IPS DF 6.9 (cell line): Measurements from ENCODE around the gene PRKCE.

ENCODE experiments used
- DNase-seq: peaks from one replicate; pipeline ENCODE4 v3.0.0-alpha.2; 2013; ENCODE audit warnings: low read depth, low spot score
- H3K27ac ChIP-seq: one replicate; pipeline ENCODE4 v1.5.1; 2013; ENCODE audit warnings: low read length, control low read depth
- H3K27me3 ChIP-seq: 2 replicates; pipeline ENCODE4 v1.6.1; 2013; ENCODE audit warnings: mild to moderate bottlenecking, low read length; ENCODE audit not compliant: control insufficient read depth, insufficient read depth
- H3K36me3 ChIP-seq: 2 replicates; pipeline ENCODE4 v1.6.1; 2013; ENCODE audit warnings: low read length; ENCODE audit not compliant: control insufficient read depth, insufficient read depth
- H3K4me1 ChIP-seq: 2 replicates; pipeline ENCODE4 v1.6.1; 2013; ENCODE audit warnings: low read length; ENCODE audit not compliant: control insufficient read depth, insufficient read depth
- H3K4me3 ChIP-seq: 2 replicates; pipeline ENCODE4 v1.5.1; 2013; ENCODE audit warnings: mild to moderate bottlenecking, low read length
- H3K9me3 ChIP-seq: 2 replicates; pipeline ENCODE4 v1.6.1; 2013; ENCODE audit warnings: low read length, inconsistent platforms; ENCODE audit not compliant: control insufficient read depth, insufficient read depth
- WGBS: extraction: QIAGEN DNeasy Blood & Tissue Kit; methylation state at CpG from one replicate; pipeline ENCODE4 v1.1.7; 2013; ENCODE audit warnings: mixed read lengths, missing lambda C conversion rate; ENCODE audit not compliant: insufficient read length, insufficient coverage; 5-methylcytosine and 5-hydroxymethylcytosine counted together

The PRKCE gene

DNA sequence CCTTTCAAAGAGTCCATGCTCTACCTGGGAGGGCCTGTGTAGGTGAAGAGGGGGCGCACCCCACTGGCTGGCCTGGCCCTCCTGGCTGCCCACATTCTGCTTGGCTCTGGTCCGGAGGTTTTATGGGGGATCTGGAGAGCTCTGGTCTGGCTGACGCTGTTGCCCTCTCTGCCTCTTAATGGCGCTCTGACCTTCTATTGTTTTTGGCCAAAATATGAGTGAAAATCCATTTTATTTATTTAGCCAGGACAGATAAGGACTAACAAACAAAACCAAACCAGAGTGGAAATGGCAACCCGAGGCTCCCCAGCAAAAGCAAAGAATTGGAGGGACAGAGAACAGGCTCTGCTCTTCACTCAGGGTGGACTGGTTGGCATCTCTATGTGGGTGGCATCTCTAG, 45.7 kb downstream of the PRKCE start:
- H3K9me3 ChIP-seq: no peaks in the 10 kb centered on the region
- no peaks in the 10 kb centered on the region; the same call in 1 of the 2 replicates for H3K4me1 ChIP-seq
- H3K27me3 ChIP-seq: no peaks in the 10 kb centered on the region
- no peak for DNase-seq
- no peak overlapping the region for H3K4me3 ChIP-seq
- H3K27ac ChIP-seq: no peak overlapping the region
- WGBS: no CpG with 5 or more reads among the region's 5 CpGs
- no peaks in the 10 kb centered on the region for H3K36me3 ChIP-seq

DNA sequence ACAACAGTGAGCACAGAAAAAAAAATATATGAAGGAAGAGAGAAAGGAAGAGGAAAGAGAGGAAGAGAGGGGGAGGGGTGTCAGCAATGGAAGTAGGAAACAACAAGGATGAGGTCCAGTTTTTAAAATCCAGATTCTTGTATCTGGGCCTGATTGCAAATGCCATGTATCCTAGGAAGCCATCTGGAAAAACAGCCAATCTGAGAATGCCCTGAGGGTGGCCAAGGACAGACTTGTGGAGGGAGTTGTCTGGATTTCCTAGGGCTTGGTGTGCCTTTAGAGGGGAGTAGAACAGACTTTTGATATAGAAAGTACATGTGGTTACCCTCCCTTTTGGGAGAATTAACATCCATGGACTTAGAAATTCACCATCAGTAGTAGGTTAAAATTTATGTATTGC, 47.1 kb downstream of the PRKCE start:
- H3K27ac ChIP-seq: no peak overlapping the region
- DNase-seq: no peak
- H3K4me3 ChIP-seq: no peak overlapping the region
- no peaks in the 10 kb centered on the region for H3K9me3 ChIP-seq
- H3K27me3 ChIP-seq: no peaks in the 10 kb centered on the region
- H3K4me1 ChIP-seq: no peaks in the 10 kb centered on the region; the same call in 1 of the 2 replicates
- no peaks in the 10 kb centered on the region for H3K36me3 ChIP-seq

DNA sequence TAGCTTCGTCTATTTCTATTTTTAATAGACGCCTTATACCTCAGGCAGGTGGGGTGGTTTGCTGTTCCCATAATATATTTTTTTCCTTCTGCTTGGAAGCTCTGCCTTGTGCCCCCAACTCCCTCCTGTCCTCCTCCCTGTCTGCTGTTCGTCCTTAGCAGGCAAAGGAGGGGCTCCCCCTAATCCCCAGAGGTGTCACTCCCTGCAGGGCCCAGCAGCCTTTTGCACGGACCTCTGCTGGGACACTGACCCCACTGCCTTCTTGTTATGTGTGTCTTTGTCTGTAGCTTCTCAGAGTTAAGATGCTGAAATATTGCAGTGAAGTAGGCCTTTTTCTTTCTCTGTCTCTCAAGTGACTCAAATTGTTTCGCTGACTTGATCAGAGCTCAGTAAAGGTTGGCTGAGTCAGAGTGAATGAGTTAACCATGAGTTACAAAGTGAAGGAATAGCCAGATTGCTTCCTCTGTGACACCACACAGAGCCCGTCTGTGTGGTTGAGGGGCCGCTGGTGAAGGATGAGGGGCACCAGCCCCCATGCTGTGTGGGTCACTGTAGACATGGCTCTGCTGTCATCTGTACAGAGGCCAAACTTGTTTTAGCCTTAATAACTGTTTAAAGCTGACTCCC, 47.7 kb downstream of the PRKCE start:
- no CpG with 5 or more reads among the region's 7 CpGs for WGBS
- no peak overlapping the region for H3K4me3 ChIP-seq
- no peak for DNase-seq
- H3K36me3 ChIP-seq: no peaks in the 10 kb centered on the region
- H3K4me1 ChIP-seq: no peaks in the 10 kb centered on the region; the same call in 1 of the 2 replicates
- H3K27ac ChIP-seq: no peak overlapping the region
- H3K27me3 ChIP-seq: no peaks in the 10 kb centered on the region
- H3K9me3 ChIP-seq: no peaks in the 10 kb centered on the region

DNA sequence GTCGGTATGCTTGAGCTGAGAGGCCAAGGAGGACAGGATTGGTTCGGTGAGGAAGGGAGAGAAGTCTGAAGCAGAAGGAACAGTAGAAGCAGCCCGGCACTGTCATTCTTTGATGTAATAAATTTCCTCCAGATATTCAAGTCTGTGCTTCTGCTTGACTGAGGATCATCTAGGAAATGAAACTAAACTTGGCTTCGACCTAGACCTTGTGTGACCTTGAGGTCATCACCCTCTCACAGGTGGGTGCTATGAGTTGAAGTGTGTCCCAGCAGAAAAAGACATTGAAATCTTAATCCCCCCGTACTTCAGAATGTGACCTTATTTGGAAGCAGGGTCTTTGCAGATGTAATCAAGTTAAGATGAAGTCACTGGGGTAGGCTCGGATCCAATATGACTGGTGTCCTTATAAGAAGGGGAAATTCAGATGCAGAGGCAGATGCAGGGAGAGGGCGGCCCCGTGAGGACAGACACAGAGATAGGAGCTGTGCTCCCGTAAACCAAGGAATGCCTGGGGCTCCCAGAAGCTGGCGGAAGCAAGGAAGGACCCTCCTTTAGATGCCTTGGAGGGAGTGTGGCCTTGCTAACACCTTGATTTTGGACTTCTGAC, 49.0 kb downstream of the PRKCE start:
- H3K36me3 ChIP-seq: no peaks in the 10 kb centered on the region
- H3K27ac ChIP-seq: no peak overlapping the region
- WGBS: no CpG with 5 or more reads among the region's 10 CpGs

DNA sequence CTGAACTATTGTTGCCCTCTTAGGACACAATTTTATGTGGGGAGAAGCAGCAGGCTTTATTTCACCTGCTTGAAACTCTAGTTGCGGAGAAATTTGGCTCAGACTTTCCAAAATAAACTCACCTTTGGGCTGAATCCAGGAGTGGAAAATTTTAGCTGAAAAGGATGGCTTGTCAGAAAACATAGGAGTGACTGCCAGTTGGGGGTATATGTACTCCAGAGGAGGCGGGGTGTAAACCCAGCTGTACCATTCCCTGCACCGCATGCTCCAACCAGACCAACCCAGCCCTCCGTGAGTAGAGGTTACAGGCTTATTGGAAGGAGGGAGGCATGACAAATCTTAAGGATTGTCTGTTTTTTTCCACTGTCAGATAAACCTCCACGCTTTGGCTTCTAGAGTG, 53.8 kb downstream of the PRKCE start:
- H3K4me1 ChIP-seq: no peaks in the 10 kb centered on the region
- no CpG with 5 or more reads among the region's 5 CpGs for WGBS

More for the DNA sequence above, 49.0 kb downstream of the PRKCE start:
- Histone ChIP-seq H3K4me3 (no peak overlapping the region), H3K4me1 (no peaks in the 10 kb centered on the region; the same call in 1 of the 2 replicates), H3K27me3 (no peaks in the 10 kb centered on the region), H3K9me3 (no peaks in the 10 kb centered on the region)
- no peak for DNase-seq

DNA sequence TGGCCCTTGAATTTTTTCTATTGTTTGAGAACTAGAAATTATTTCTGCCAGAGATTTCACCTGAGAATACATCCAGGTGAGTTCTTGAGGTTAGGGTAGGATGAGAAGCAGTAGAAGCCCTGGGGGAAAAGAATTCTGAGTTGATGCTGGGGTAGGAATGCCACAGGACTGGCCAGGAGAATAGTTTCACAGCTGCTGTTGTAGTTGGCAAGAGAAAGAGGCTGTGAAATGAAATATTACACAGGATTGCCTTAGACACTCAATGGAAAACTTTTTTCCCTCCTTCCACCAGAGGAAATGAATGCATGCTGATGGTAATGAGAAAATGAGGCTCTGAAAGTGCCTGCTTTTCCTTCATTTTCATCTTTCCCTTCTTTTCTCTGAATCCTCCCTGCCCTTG, 54.6 kb downstream of the PRKCE start:
- Histone ChIP-seq H3K27me3 (no peaks in the 10 kb centered on the region), H3K27ac (no peak overlapping the region), H3K36me3 (no peaks in the 10 kb centered on the region), H3K4me3 (no peak overlapping the region), H3K4me1 (no peaks in the 10 kb centered on the region), H3K9me3 (no peaks in the 10 kb centered on the region)
- DNase-seq: no peak

More for the DNA sequence above, 53.8 kb downstream of the PRKCE start:
- no peaks in the 10 kb centered on the region for H3K9me3 ChIP-seq
- no peak overlapping the region for H3K27ac ChIP-seq
- DNase-seq: no peak
- H3K27me3 ChIP-seq: no peaks in the 10 kb centered on the region
- H3K36me3 ChIP-seq: no peaks in the 10 kb centered on the region
- H3K4me3 ChIP-seq: no peak overlapping the region

DNA sequence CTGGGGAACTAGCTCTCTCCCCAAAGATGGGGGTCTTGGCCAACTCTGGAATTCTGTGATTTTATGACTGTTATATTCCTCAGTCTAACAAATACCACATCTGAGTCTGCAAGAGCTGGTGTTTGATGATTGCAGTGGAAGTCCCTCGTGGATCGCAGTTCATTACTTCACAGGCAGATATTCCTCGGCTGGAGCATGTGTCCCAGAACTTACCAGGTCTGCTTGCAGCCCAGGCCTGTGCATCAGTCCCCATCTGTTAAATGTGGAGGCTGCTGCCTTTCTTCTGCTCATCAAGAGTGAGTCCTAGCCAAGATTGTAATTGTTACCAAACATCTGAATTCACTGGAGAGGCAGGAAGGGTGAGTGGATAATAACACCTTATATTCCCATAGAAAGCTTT, 55.5 kb downstream of the PRKCE start:
- WGBS: no CpG with 5 or more reads among the region's 3 CpGs
- H3K9me3 ChIP-seq: no peaks in the 10 kb centered on the region
- no peak for DNase-seq
- H3K4me3 ChIP-seq: no peak overlapping the region
- H3K4me1 ChIP-seq: no peaks in the 10 kb centered on the region
- H3K27ac ChIP-seq: no peak overlapping the region
- no peaks in the 10 kb centered on the region for H3K27me3 ChIP-seq
- no peaks in the 10 kb centered on the region for H3K36me3 ChIP-seq

DNA sequence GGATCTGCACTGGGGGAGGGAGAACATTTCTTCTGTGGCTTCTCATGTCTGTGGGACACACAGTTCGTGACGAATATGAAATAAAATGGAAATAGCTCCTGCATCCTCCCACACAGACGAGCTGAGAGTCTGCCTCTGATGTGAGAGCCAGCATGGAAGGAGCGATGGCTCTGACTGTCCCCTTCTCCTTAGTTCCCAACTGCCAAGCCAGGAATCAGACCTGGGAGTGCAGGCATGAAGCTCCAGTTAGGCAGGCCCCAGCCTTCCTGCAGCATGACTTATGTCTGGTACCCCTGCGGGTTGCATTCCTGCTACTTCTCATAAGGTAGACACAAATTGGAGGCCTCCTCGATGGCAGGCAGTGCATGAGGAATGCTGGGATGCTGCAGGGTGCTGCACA, 56.2 kb downstream of the PRKCE start:
- Histone ChIP-seq H3K27ac (no peak overlapping the region), H3K4me1 (no peaks in the 10 kb centered on the region), H3K27me3 (no peaks in the 10 kb centered on the region), H3K36me3 (no peaks in the 10 kb centered on the region), H3K4me3 (no peak overlapping the region), H3K9me3 (no peaks in the 10 kb centered on the region)
- DNase-seq: no peak
- WGBS: no CpG with 5 or more reads among the region's 6 CpGs

DNA sequence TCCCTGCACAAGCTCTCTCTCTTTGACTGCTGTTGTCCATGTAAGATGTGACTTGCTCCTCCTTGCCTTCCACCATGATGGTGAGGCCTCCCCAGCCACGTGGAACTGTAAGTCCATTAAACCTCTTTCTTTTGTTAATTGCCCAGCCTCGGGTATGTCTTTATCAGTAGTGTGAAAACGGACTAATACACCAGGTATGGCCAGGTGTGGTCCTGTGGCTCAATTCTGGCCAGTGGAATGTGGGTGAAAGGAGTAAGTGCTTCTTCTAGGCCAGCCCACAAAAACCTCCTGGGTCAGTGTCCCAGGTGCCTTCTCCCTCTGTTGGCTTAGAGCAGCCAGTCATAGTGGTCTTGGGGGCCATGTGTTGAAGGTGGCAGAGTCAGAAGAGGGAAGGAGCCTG, 57.0 kb downstream of the PRKCE start:
- no peaks in the 10 kb centered on the region for H3K36me3 ChIP-seq
- no peak for DNase-seq
- no peaks in the 10 kb centered on the region for H3K4me1 ChIP-seq
- H3K4me3 ChIP-seq: no peak overlapping the region
- H3K27ac ChIP-seq: no peak overlapping the region
- no peaks in the 10 kb centered on the region for H3K9me3 ChIP-seq
- no peaks in the 10 kb centered on the region for H3K27me3 ChIP-seq
- WGBS: no CpG with 5 or more reads among the region's 3 CpGs

DNA sequence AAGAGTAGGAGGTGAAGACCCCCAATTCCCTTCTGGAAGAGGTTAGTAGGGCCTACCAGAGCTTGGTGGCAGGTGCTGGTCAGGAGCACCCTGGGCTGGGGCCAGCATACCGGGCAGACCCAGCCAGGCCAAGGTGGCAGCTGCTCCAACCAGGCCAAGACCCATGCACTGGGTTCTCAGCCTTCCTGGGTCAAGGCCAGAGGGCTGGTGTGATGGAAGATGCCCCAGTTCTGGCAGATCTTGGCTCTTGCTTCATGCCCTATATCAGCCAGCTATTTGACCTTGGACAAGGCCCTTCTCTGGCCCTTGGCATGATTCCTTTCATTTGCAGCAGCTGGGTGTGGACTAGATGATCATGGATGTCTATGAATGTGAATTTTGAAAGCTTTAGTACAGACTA, 57.7 kb downstream of the PRKCE start:
- WGBS: no CpG with 5 or more reads among the region's 1 CpG
- no peak for DNase-seq
- no peak overlapping the region for H3K4me3 ChIP-seq
- no peak overlapping the region for H3K27ac ChIP-seq
- no peaks in the 10 kb centered on the region for H3K4me1 ChIP-seq
- H3K27me3 ChIP-seq: no peaks in the 10 kb centered on the region
- H3K9me3 ChIP-seq: no peaks in the 10 kb centered on the region
- H3K36me3 ChIP-seq: no peaks in the 10 kb centered on the region

DNA sequence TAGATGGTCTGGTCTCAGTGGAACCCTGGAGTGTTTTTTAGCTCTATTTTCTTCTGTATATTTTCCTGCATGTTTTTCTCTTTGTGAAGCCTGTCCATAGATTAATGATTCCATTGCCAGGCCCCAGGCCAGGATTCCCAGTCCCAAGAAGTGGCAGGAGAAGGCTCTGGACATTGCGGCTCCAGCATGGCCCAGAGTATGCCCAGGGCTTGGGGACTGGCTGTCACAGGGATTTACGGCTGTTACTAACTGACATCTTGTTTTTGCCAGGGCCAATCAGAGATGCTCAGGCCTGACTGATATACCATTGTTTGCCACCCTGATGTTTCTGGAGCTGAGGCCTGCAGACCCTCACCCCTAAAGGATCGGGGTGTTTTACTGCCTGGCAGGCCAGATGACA, 59.0 kb downstream of the PRKCE start:
- no peaks in the 10 kb centered on the region for H3K27me3 ChIP-seq
- H3K4me3 ChIP-seq: no peak overlapping the region
- no peaks in the 10 kb centered on the region for H3K4me1 ChIP-seq
- H3K27ac ChIP-seq: no peak overlapping the region
- DNase-seq: no peak
- no CpG with 5 or more reads among the region's 3 CpGs for WGBS
- H3K36me3 ChIP-seq: no peaks in the 10 kb centered on the region
- H3K9me3 ChIP-seq: no peaks in the 10 kb centered on the region
